ENCODE results near the gene SEMA5A. TPM values are rescaled to one million over a fixed set of nuclear protein-coding genes. Genes with fewer than 3 reads are reported as not detected.

Gene SEMA5A
- polyA plus RNA-seq, 1 donor (not counting 4 experiments of a cell fraction or from before 2014, with no cell fraction given), result 0.16 TPM

- no peak for FAIRE-seq
- no peak for TF ChIP-seq CTCF (optimal IDR thresholded peaks at IDR 0.05 in 1 of 3, IDR thresholded peaks at IDR 0.05 in 1 of 3, conservative IDR thresholded peaks at IDR 0.05 in 1 of 3; ENCODE audit: extremely low read depth in 1 of 3, insufficient read depth in 2 of 3, low read length in 3 of 3)
- TF ChIP-seq EZH2 (IDR thresholded peaks at IDR 0.05; ENCODE audit: low read length), result no peak
- Histone ChIP-seq H3K36me3 (ENCODE audit: control insufficient read depth in 2 of 2, extremely low read depth in 1 of 2, insufficient read depth in 2 of 2, low read length in 2 of 2) (no peaks in the 10 kb centered on the region), H3K4me2 (ENCODE audit: control insufficient read depth, extremely low read depth, insufficient read depth, low read depth, low read length) (no peak overlapping the region), H3K27me3 (ENCODE audit: control insufficient read depth, extremely low read depth, insufficient read depth, low read length) (no peaks in the 10 kb centered on the region), H3K4me3 (ENCODE audit: control insufficient read depth in 2 of 3, extremely low read depth in 1 of 3, insufficient read depth in 2 of 3, low read depth in 1 of 3, low read length in 3 of 3) (no peak overlapping the region), H2AFZ (ENCODE audit: control insufficient read depth, low read length) (no peak overlapping the region), H3K9me1 (ENCODE audit: control insufficient read depth, extremely low read depth, insufficient read depth, low read length) (no peaks in the 10 kb centered on the region), H3K9me3 (ENCODE audit: control insufficient read depth, low read depth, low read length) (no peaks in the 10 kb centered on the region), H3K4me1 (ENCODE audit: control insufficient read depth, extremely low read depth, insufficient read depth, low read length) (no peaks in the 10 kb centered on the region), H3K79me2 (ENCODE audit: control insufficient read depth, insufficient read depth, low read length) (no peaks in the 10 kb centered on the region), H3K27ac (ENCODE audit: control insufficient read depth, insufficient read depth, low read length) (no peak overlapping the region), H4K20me1 (ENCODE audit: control insufficient read depth, extremely low read depth, insufficient read depth, low read length) (no peaks in the 10 kb centered on the region), H3K9ac (ENCODE audit: control insufficient read depth, extremely low read depth, insufficient read depth, low read length) (no peak overlapping the region)
- DNase-seq (ENCODE audit: low read depth, low spot score), result no peak
- dilution Hi-C loops (cut with MboI; ENCODE audit: extremely low pct_ligation_motif_present, low sequenced_read_pairs), result no loop called here
Measured at GRCh38 chr5:9201011-9201410, 344.9 kb downstream of the SEMA5A start.

- no peak for TF ChIP-seq EZH2 (IDR thresholded peaks at IDR 0.05; ENCODE audit: low read length)
- dilution Hi-C loops (cut with MboI; ENCODE audit: extremely low pct_ligation_motif_present, low sequenced_read_pairs), result no loop called here
- H3K9me1 ChIP-seq (ENCODE audit: control insufficient read depth, extremely low read depth, insufficient read depth, low read length), result no peaks in the 10 kb centered on the region
- H3K79me2 ChIP-seq (ENCODE audit: control insufficient read depth, insufficient read depth, low read length), result no peaks in the 10 kb centered on the region
- FAIRE-seq, result no peak
- no peak overlapping the region for H2AFZ ChIP-seq (ENCODE audit: control insufficient read depth, low read length)
- no peak overlapping the region for H3K4me2 ChIP-seq (ENCODE audit: control insufficient read depth, extremely low read depth, insufficient read depth, low read depth, low read length)
- no peaks in the 10 kb centered on the region for H3K4me1 ChIP-seq (ENCODE audit: control insufficient read depth, extremely low read depth, insufficient read depth, low read length)
- H3K36me3 ChIP-seq (ENCODE audit: control insufficient read depth in 2 of 2, extremely low read depth in 1 of 2, insufficient read depth in 2 of 2, low read length in 2 of 2), result no peaks in the 10 kb centered on the region
- H3K27ac ChIP-seq (ENCODE audit: control insufficient read depth, insufficient read depth, low read length), result no peak overlapping the region
- H4K20me1 ChIP-seq (ENCODE audit: control insufficient read depth, extremely low read depth, insufficient read depth, low read length), result no peaks in the 10 kb centered on the region
- no peaks in the 10 kb centered on the region for H3K27me3 ChIP-seq (ENCODE audit: control insufficient read depth, extremely low read depth, insufficient read depth, low read length)
- H3K4me3 ChIP-seq (ENCODE audit: control insufficient read depth in 2 of 3, extremely low read depth in 1 of 3, insufficient read depth in 2 of 3, low read depth in 1 of 3, low read length in 3 of 3), result no peak overlapping the region
- DNase-seq (ENCODE audit: low read depth, low spot score), result no peak
- H3K9ac ChIP-seq (ENCODE audit: control insufficient read depth, extremely low read depth, insufficient read depth, low read length), result no peak overlapping the region
- H3K9me3 ChIP-seq (ENCODE audit: control insufficient read depth, low read depth, low read length), result no peaks in the 10 kb centered on the region
Measured at GRCh38 chr5:9198394-9198793, 347.5 kb downstream of the SEMA5A start.

GRCh38 chr5:9197881-9198260 lies 348.0 kb downstream of the SEMA5A start:
- DNase-seq (ENCODE audit: low read depth, low spot score) (no peak), FAIRE-seq (no peak)
- Histone ChIP-seq H2AFZ (ENCODE audit: control insufficient read depth, low read length) (no peak overlapping the region), H3K9ac (ENCODE audit: control insufficient read depth, extremely low read depth, insufficient read depth, low read length) (no peak overlapping the region), H3K27ac (ENCODE audit: control insufficient read depth, insufficient read depth, low read length) (no peak overlapping the region), H4K20me1 (ENCODE audit: control insufficient read depth, extremely low read depth, insufficient read depth, low read length) (no peaks in the 10 kb centered on the region), H3K9me3 (ENCODE audit: control insufficient read depth, low read depth, low read length) (no peaks in the 10 kb centered on the region), H3K27me3 (ENCODE audit: control insufficient read depth, extremely low read depth, insufficient read depth, low read length) (no peaks in the 10 kb centered on the region), H3K9me1 (ENCODE audit: control insufficient read depth, extremely low read depth, insufficient read depth, low read length) (no peaks in the 10 kb centered on the region), H3K79me2 (ENCODE audit: control insufficient read depth, insufficient read depth, low read length) (no peaks in the 10 kb centered on the region), H3K4me3 (ENCODE audit: control insufficient read depth in 2 of 3, extremely low read depth in 1 of 3, insufficient read depth in 2 of 3, low read depth in 1 of 3, low read length in 3 of 3) (no peak overlapping the region), H3K4me2 (ENCODE audit: control insufficient read depth, extremely low read depth, insufficient read depth, low read depth, low read length) (no peak overlapping the region), H3K36me3 (ENCODE audit: control insufficient read depth in 2 of 2, extremely low read depth in 1 of 2, insufficient read depth in 2 of 2, low read length in 2 of 2) (no peaks in the 10 kb centered on the region), H3K4me1 (ENCODE audit: control insufficient read depth, extremely low read depth, insufficient read depth, low read length) (no peaks in the 10 kb centered on the region)
- no peak for TF ChIP-seq CTCF (optimal IDR thresholded peaks at IDR 0.05 in 1 of 3, IDR thresholded peaks at IDR 0.05 in 1 of 3, conservative IDR thresholded peaks at IDR 0.05 in 1 of 3; ENCODE audit: extremely low read depth in 1 of 3, insufficient read depth in 2 of 3, low read length in 3 of 3)
- dilution Hi-C loops (cut with MboI; ENCODE audit: extremely low pct_ligation_motif_present, low sequenced_read_pairs), result no loop called here

All from keratinocyte (primary cell).